Measurements from ENCODE around the gene CDK1.

GRCh38 chr10:60759181-60759580, 19.1 kb upstream of the CDK1 start:
- TF ChIP-seq CTCF (IDR thresholded peaks at IDR 0.05) = no peak
- TF ChIP-seq EZH2 (IDR thresholded peaks at IDR 0.05; ENCODE audit: borderline replicate concordance, insufficient read depth, low read depth, low read length, poor library complexity, severe bottlenecking) = no peak

Data from B cell (primary cell).